H9 (cell line): ENCODE results near the gene OR13C2. TPM values are rescaled to one million over a fixed set of nuclear protein-coding genes. Genes with fewer than 3 reads are reported as not detected.

Source experiments
- DNase-seq: peaks from one replicate; pipeline ENCODE4 v3.0.0-alpha.2; 2017
- H2AFZ ChIP-seq: one replicate; pipeline ENCODE4 v1.6.1; 2013; ENCODE audit warnings: mild to moderate bottlenecking, low read length, control low read depth, moderate library complexity
- H2AK5ac ChIP-seq: 2 replicates; pipeline ENCODE4 v1.6.1; 2013; ENCODE audit warnings: low read length, control low read depth, mixed read lengths; ENCODE audit not compliant: insufficient read length
- H2BK120ac ChIP-seq: one replicate; pipeline ENCODE4 v1.6.1; 2013; ENCODE audit warnings: low read depth, mild to moderate bottlenecking, low read length, control low read depth, inconsistent platforms; ENCODE audit not compliant: poor library complexity, severe bottlenecking
- H2BK12ac ChIP-seq: 2 replicates; pipeline ENCODE4 v1.6.1; 2013; ENCODE audit warnings: low read length, control low read depth, mixed read lengths, low read depth; ENCODE audit not compliant: insufficient read length
- H2BK15ac ChIP-seq: 2 replicates; pipeline ENCODE4 v1.6.1; 2013; ENCODE audit warnings: low read depth, low read length, control low read depth
- H2BK20ac ChIP-seq: one replicate; pipeline ENCODE4 v1.6.1; 2013; ENCODE audit warnings: low read depth, mild to moderate bottlenecking, low read length, control low read depth, inconsistent platforms; ENCODE audit not compliant: poor library complexity, severe bottlenecking
- H2BK5ac ChIP-seq: 2 replicates; pipeline ENCODE4 v1.6.1; 2013; ENCODE audit warnings: low read length, control low read depth, mixed read lengths; ENCODE audit not compliant: insufficient read length
- H3K14ac ChIP-seq: 2 replicates; pipeline ENCODE4 v1.6.1; 2013; ENCODE audit warnings: low read length, control low read depth; ENCODE audit not compliant: insufficient read depth
- H3K18ac ChIP-seq: 2 replicates; pipeline ENCODE4 v1.6.1; 2013; ENCODE audit warnings: low read depth, mild to moderate bottlenecking, mixed read lengths, low read length, control low read depth; ENCODE audit not compliant: insufficient read length
- H3K23ac ChIP-seq: 2 replicates; pipeline ENCODE4 v1.6.1; 2013; ENCODE audit warnings: low read length, control low read depth, mixed read lengths, low read depth; ENCODE audit not compliant: insufficient read length
- H3K23me2 ChIP-seq: 2 replicates; pipeline ENCODE4 v1.6.1; 2013; ENCODE audit warnings: low read depth, mild to moderate bottlenecking, mixed read lengths, low read length, control low read depth; ENCODE audit not compliant: insufficient read length, poor library complexity, severe bottlenecking
- H3K27ac ChIP-seq: 2 replicates; pipeline ENCODE4 v1.5.1; 2013; ENCODE audit warnings: low read length, control low read depth, mixed read lengths, low read depth; ENCODE audit not compliant: insufficient read length
- H3K27me3 ChIP-seq: 2 replicates; pipeline ENCODE4 v1.6.1; 2013; ENCODE audit warnings: low read length, control low read depth, inconsistent platforms; ENCODE audit not compliant: insufficient read depth
- H3K4ac ChIP-seq: 2 replicates; pipeline ENCODE4 v1.6.1; 2013; ENCODE audit warnings: low read depth, mild to moderate bottlenecking, control low read depth, inconsistent platforms, low read length, moderate library complexity
- H3K4me1 ChIP-seq: 2 replicates; pipeline ENCODE4 v1.6.1; 2013; ENCODE audit warnings: low read length, control low read depth, inconsistent platforms; ENCODE audit not compliant: insufficient read depth
- H3K4me2 ChIP-seq: 2 replicates; pipeline ENCODE4 v1.6.1; 2013; ENCODE audit warnings: low read length, control low read depth, mixed read lengths; ENCODE audit not compliant: insufficient read length, insufficient read depth
- H3K56ac ChIP-seq: 2 replicates; pipeline ENCODE4 v1.6.1; 2013; ENCODE audit warnings: low read depth, mild to moderate bottlenecking, mixed read lengths, low read length, control low read depth; ENCODE audit not compliant: insufficient read length
- H3K79me1 ChIP-seq: 2 replicates; pipeline ENCODE4 v1.6.1; 2013; ENCODE audit warnings: low read depth, mild to moderate bottlenecking, moderate library complexity, low read length, control low read depth, inconsistent platforms; ENCODE audit not compliant: insufficient read depth, poor library complexity, severe bottlenecking
- H3K79me2 ChIP-seq: 2 replicates; pipeline ENCODE4 v1.6.1; 2013; ENCODE audit warnings: low read length, control low read depth, inconsistent platforms; ENCODE audit not compliant: insufficient read depth
- H3K9ac ChIP-seq: 2 replicates; pipeline ENCODE4 v1.6.1; 2013; ENCODE audit warnings: low read length, control low read depth, mixed read lengths; ENCODE audit not compliant: insufficient read length; ENCODE audit errors: extremely low read depth
- H3K9me3 ChIP-seq: one replicate; pipeline ENCODE4 v1.6.1; 2013; ENCODE audit warnings: low read depth, low read length, inconsistent platforms; ENCODE audit not compliant: control insufficient read depth
- H3T11ph ChIP-seq: one replicate; pipeline ENCODE4 v1.6.1; 2013; ENCODE audit warnings: mild to moderate bottlenecking, low read length, control low read depth, inconsistent platforms
- H4K20me1 ChIP-seq: one replicate; pipeline ENCODE4 v1.6.1; 2013; ENCODE audit not compliant: control insufficient read depth, insufficient read length, insufficient read depth
- H4K5ac ChIP-seq: 2 replicates; pipeline ENCODE4 v1.6.1; 2013; ENCODE audit warnings: low read depth, mild to moderate bottlenecking, mixed read lengths, low read length, control low read depth; ENCODE audit not compliant: insufficient read length
- H4K8ac ChIP-seq: replicated peaks from 2 replicates; pipeline ENCODE4 v1.6.1; 2013; ENCODE audit warnings: low read length, control low read depth, mixed read lengths, low read depth; ENCODE audit not compliant: insufficient read length
- H4K91ac ChIP-seq: 2 replicates; pipeline ENCODE4 v1.6.1; 2013; ENCODE audit warnings: low read depth, mild to moderate bottlenecking, moderate library complexity, mixed read lengths, low read length, control low read depth; ENCODE audit not compliant: insufficient read length
- H3K27ac Mint-ChIP-seq, 3 experiments: 2 replicates in 2 of 3; 3 replicates in 1 of 3; pipeline ENCODE4 v1.8.0; 2020 to 2021; ENCODE audit warnings: mixed read lengths in 3 of 3, mild to moderate bottlenecking in 1 of 3, moderate library complexity in 1 of 3
- H3K27me3 Mint-ChIP-seq: 2 replicates; pipeline ENCODE4 v1.8.0; 2021; ENCODE audit warnings: low read depth, mild to moderate bottlenecking, moderate library complexity, mixed read lengths
- H3K36me3 Mint-ChIP-seq, 3 experiments: 2 replicates in 2 of 3; 3 replicates in 1 of 3; pipeline ENCODE4 v1.8.0; 2020 to 2021; ENCODE audit warnings: low read depth in 3 of 3, mixed read lengths in 3 of 3; ENCODE audit not compliant: insufficient read depth in 1 of 3
- H3K4me1 Mint-ChIP-seq, 2 experiments: 2 replicates each; pipeline ENCODE4 v1.8.0; 2020; ENCODE audit warnings: mixed read lengths in 2 of 2
- H3K4me3 Mint-ChIP-seq, 2 experiments: 2 replicates in 1 of 2; 3 replicates in 1 of 2; pipeline ENCODE4 v1.8.0; 2020 to 2021; ENCODE audit warnings: mild to moderate bottlenecking in 2 of 2, mixed read lengths in 2 of 2, moderate library complexity in 1 of 2
- H3K9me3 Mint-ChIP-seq, 2 experiments: 2 replicates in 1 of 2; 3 replicates in 1 of 2; pipeline ENCODE4 v1.8.0; 2020; ENCODE audit warnings: mild to moderate bottlenecking in 2 of 2, mixed read lengths in 2 of 2, moderate library complexity in 1 of 2
- CTCF ChIP-seq: fragments of 200-600 bp; sonication (generic); conservative IDR thresholded peaks from 3 replicates; pipeline ENCODE4 v1.8.0; 2021; ENCODE audit warnings: antibody characterized with exemption, mild to moderate bottlenecking
- total RNA-seq: library from RNA; stranded (reverse); gene quantifications from 2 replicates; pipeline ENCODE4 v1.2.1, GENCODE V29; 2021

OR13C2 gene
- total RNA-seq, 1 experiment from 2014 or later, result not detected

- Histone ChIP-seq H3K18ac (no peak overlapping the region), H2AK5ac (no peak overlapping the region), H3K56ac (no peak overlapping the region), H3K27ac (no peak overlapping the region), H3K23ac (no peak overlapping the region), H3K4me1 (no peaks in the 10 kb centered on the region), H2BK15ac (no peak overlapping the region), H3K23me2 (no peaks in the 10 kb centered on the region), H2BK20ac (no peak overlapping the region), H3K79me2 (no peaks in the 10 kb centered on the region), H3K79me1 (no peaks in the 10 kb centered on the region), H2BK120ac (no peak overlapping the region), H2AFZ (no peak overlapping the region), H4K8ac (no peak overlapping the region), H3K4me2 (no peak overlapping the region), H3K14ac (no peak overlapping the region), H3K9me3 (no peaks in the 10 kb centered on the region), H4K91ac (no peak overlapping the region), H2BK12ac (no peak overlapping the region), H4K20me1 (no peaks in the 10 kb centered on the region), H3K9ac (no peak overlapping the region), H3K27me3 (no peaks in the 10 kb centered on the region), H3K4ac (no peak overlapping the region), H4K5ac (no peak overlapping the region), H2BK5ac (no peak overlapping the region), H3T11ph (no peak overlapping the region)
- no peak overlapping the region for H3K4me3 Mint-ChIP-seq
- H3K27me3 Mint-ChIP-seq, result no peaks in the 10 kb centered on the region; the same call in 1 of the 2 replicates
- no peak for DNase-seq
- no peak overlapping the region for H3K27ac Mint-ChIP-seq
- H3K36me3 Mint-ChIP-seq, result peaks cover 0 to 12% (median 3%) of the 10 kb centered on the region in 3 experiments; a peak in 3 of 7 replicates
- peaks cover 17 to 23% of the 10 kb centered on the region in 2 experiments for H3K9me3 Mint-ChIP-seq
- TF ChIP-seq CTCF, result no peak
- H3K4me1 Mint-ChIP-seq, result no peaks in the 10 kb centered on the region
Measured at GRCh38 chr9:104635456-104635855, 30.0 kb upstream of the OR13C2 start.
